Measurements from ENCODE around the gene PPP1R2B.

Gene PPP1R2B

GRCh38 chr5:156812959-156813358 lies 37.1 kb upstream of the PPP1R2B start:
- TF ChIP-seq TSHZ2 (CRISPR knock-in tag; IDR thresholded peaks at IDR 0.05) (no peak), TCF4 (CRISPR knock-in tag; IDR thresholded peaks at IDR 0.05; ENCODE audit: borderline replicate concordance) (no peak), ZFP30 (CRISPR knock-in tag; IDR thresholded peaks at IDR 0.05) (no peak), ISL1 (CRISPR knock-in tag; IDR thresholded peaks at IDR 0.05) (no peak), CSRNP3 (CRISPR knock-in tag; IDR thresholded peaks at IDR 0.05) (no peak)
- no peak for ATAC-seq

- ATAC-seq, result no peak
- TF ChIP-seq TCF4 (CRISPR knock-in tag; IDR thresholded peaks at IDR 0.05; ENCODE audit: borderline replicate concordance), result no peak
These were observed 34.0 kb upstream of the PPP1R2B start for GRCh38 chr5:156815988-156816599.

- TF ChIP-seq RARB (CRISPR knock-in tag; IDR thresholded peaks at IDR 0.05) (no peak), ISL1 (CRISPR knock-in tag; IDR thresholded peaks at IDR 0.05) (no peak), ZNF8 (CRISPR knock-in tag; IDR thresholded peaks at IDR 0.05) (no peak), GLIS3 (CRISPR knock-in tag; IDR thresholded peaks at IDR 0.05) (no peak), TCF4 (CRISPR knock-in tag; IDR thresholded peaks at IDR 0.05; ENCODE audit: borderline replicate concordance) (no peak), PATZ1 (CRISPR knock-in tag; IDR thresholded peaks at IDR 0.05; ENCODE audit: borderline replicate concordance) (no peak), TSHZ2 (CRISPR knock-in tag; IDR thresholded peaks at IDR 0.05) (no peak), ZNF70 (CRISPR knock-in tag; IDR thresholded peaks at IDR 0.05) (no peak), BACH2 (CRISPR knock-in tag; IDR thresholded peaks at IDR 0.05; ENCODE audit: borderline replicate concordance) (no peak), POU6F1 (CRISPR knock-in tag; IDR thresholded peaks at IDR 0.05; ENCODE audit: borderline replicate concordance, low read depth) (no peak), ZNF565 (CRISPR knock-in tag; conservative IDR thresholded peaks at IDR 0.05; ENCODE audit: low read depth) (no peak), ZFP30 (CRISPR knock-in tag; IDR thresholded peaks at IDR 0.05) (no peak), CSDC2 (CRISPR knock-in tag; IDR thresholded peaks at IDR 0.05) (no peak), ARNTL (CRISPR knock-in tag; IDR thresholded peaks at IDR 0.05; ENCODE audit: borderline replicate concordance, low read depth) (no peak), ESRRG (CRISPR knock-in tag; IDR thresholded peaks at IDR 0.05) (no peak), TOX (CRISPR knock-in tag; IDR thresholded peaks at IDR 0.05; ENCODE audit: borderline replicate concordance) (no peak), ZFP3 (CRISPR knock-in tag; IDR thresholded peaks at IDR 0.05) (no peak), CREB5 (CRISPR knock-in tag; IDR thresholded peaks at IDR 0.05; ENCODE audit: low read depth) (no peak)
- no peak for ATAC-seq
These were observed 30.6 kb upstream of the PPP1R2B start for GRCh38 chr5:156819537-156819936.
